H9 (cell line): Measurements from ENCODE around the gene GPC6. TPM values are rescaled to one million over a fixed set of nuclear protein-coding genes. Genes with fewer than 3 reads are reported as not detected.

Experiments used
- DNase-seq: peaks from one replicate; pipeline ENCODE4 v3.0.0-alpha.2; 2017
- H2AFZ ChIP-seq: one replicate; pipeline ENCODE4 v1.6.1; 2013; ENCODE audit warnings: mild to moderate bottlenecking, low read length, control low read depth, moderate library complexity
- H2AK5ac ChIP-seq: 2 replicates; pipeline ENCODE4 v1.6.1; 2013; ENCODE audit warnings: low read length, control low read depth, mixed read lengths; ENCODE audit not compliant: insufficient read length
- H2BK120ac ChIP-seq: one replicate; pipeline ENCODE4 v1.6.1; 2013; ENCODE audit warnings: low read depth, mild to moderate bottlenecking, low read length, control low read depth, inconsistent platforms; ENCODE audit not compliant: poor library complexity, severe bottlenecking
- H2BK12ac ChIP-seq: 2 replicates; pipeline ENCODE4 v1.6.1; 2013; ENCODE audit warnings: low read length, control low read depth, mixed read lengths, low read depth; ENCODE audit not compliant: insufficient read length
- H2BK15ac ChIP-seq: 2 replicates; pipeline ENCODE4 v1.6.1; 2013; ENCODE audit warnings: low read depth, low read length, control low read depth
- H2BK20ac ChIP-seq: one replicate; pipeline ENCODE4 v1.6.1; 2013; ENCODE audit warnings: low read depth, mild to moderate bottlenecking, low read length, control low read depth, inconsistent platforms; ENCODE audit not compliant: poor library complexity, severe bottlenecking
- H2BK5ac ChIP-seq: 2 replicates; pipeline ENCODE4 v1.6.1; 2013; ENCODE audit warnings: low read length, control low read depth, mixed read lengths; ENCODE audit not compliant: insufficient read length
- H3K14ac ChIP-seq: 2 replicates; pipeline ENCODE4 v1.6.1; 2013; ENCODE audit warnings: low read length, control low read depth; ENCODE audit not compliant: insufficient read depth
- H3K18ac ChIP-seq: 2 replicates; pipeline ENCODE4 v1.6.1; 2013; ENCODE audit warnings: low read depth, mild to moderate bottlenecking, mixed read lengths, low read length, control low read depth; ENCODE audit not compliant: insufficient read length
- H3K23ac ChIP-seq: 2 replicates; pipeline ENCODE4 v1.6.1; 2013; ENCODE audit warnings: low read length, control low read depth, mixed read lengths, low read depth; ENCODE audit not compliant: insufficient read length
- H3K23me2 ChIP-seq: 2 replicates; pipeline ENCODE4 v1.6.1; 2013; ENCODE audit warnings: low read depth, mild to moderate bottlenecking, mixed read lengths, low read length, control low read depth; ENCODE audit not compliant: insufficient read length, poor library complexity, severe bottlenecking
- H3K27ac ChIP-seq: 2 replicates; pipeline ENCODE4 v1.5.1; 2013; ENCODE audit warnings: low read length, control low read depth, mixed read lengths, low read depth; ENCODE audit not compliant: insufficient read length
- H3K27me3 ChIP-seq: 2 replicates; pipeline ENCODE4 v1.6.1; 2013; ENCODE audit warnings: low read length, control low read depth, inconsistent platforms; ENCODE audit not compliant: insufficient read depth
- H3K4ac ChIP-seq: 2 replicates; pipeline ENCODE4 v1.6.1; 2013; ENCODE audit warnings: low read depth, mild to moderate bottlenecking, control low read depth, inconsistent platforms, low read length, moderate library complexity
- H3K4me1 ChIP-seq: 2 replicates; pipeline ENCODE4 v1.6.1; 2013; ENCODE audit warnings: low read length, control low read depth, inconsistent platforms; ENCODE audit not compliant: insufficient read depth
- H3K4me2 ChIP-seq: 2 replicates; pipeline ENCODE4 v1.6.1; 2013; ENCODE audit warnings: low read length, control low read depth, mixed read lengths; ENCODE audit not compliant: insufficient read length, insufficient read depth
- H3K56ac ChIP-seq: 2 replicates; pipeline ENCODE4 v1.6.1; 2013; ENCODE audit warnings: low read depth, mild to moderate bottlenecking, mixed read lengths, low read length, control low read depth; ENCODE audit not compliant: insufficient read length
- H3K79me1 ChIP-seq: 2 replicates; pipeline ENCODE4 v1.6.1; 2013; ENCODE audit warnings: low read depth, mild to moderate bottlenecking, moderate library complexity, low read length, control low read depth, inconsistent platforms; ENCODE audit not compliant: insufficient read depth, poor library complexity, severe bottlenecking
- H3K79me2 ChIP-seq: 2 replicates; pipeline ENCODE4 v1.6.1; 2013; ENCODE audit warnings: low read length, control low read depth, inconsistent platforms; ENCODE audit not compliant: insufficient read depth
- H3K9ac ChIP-seq: 2 replicates; pipeline ENCODE4 v1.6.1; 2013; ENCODE audit warnings: low read length, control low read depth, mixed read lengths; ENCODE audit not compliant: insufficient read length; ENCODE audit errors: extremely low read depth
- H3K9me3 ChIP-seq: one replicate; pipeline ENCODE4 v1.6.1; 2013; ENCODE audit warnings: low read depth, low read length, inconsistent platforms; ENCODE audit not compliant: control insufficient read depth
- H3T11ph ChIP-seq: one replicate; pipeline ENCODE4 v1.6.1; 2013; ENCODE audit warnings: mild to moderate bottlenecking, low read length, control low read depth, inconsistent platforms
- H4K20me1 ChIP-seq: one replicate; pipeline ENCODE4 v1.6.1; 2013; ENCODE audit not compliant: control insufficient read depth, insufficient read length, insufficient read depth
- H4K5ac ChIP-seq: 2 replicates; pipeline ENCODE4 v1.6.1; 2013; ENCODE audit warnings: low read depth, mild to moderate bottlenecking, mixed read lengths, low read length, control low read depth; ENCODE audit not compliant: insufficient read length
- H4K8ac ChIP-seq: replicated peaks from 2 replicates; pipeline ENCODE4 v1.6.1; 2013; ENCODE audit warnings: low read length, control low read depth, mixed read lengths, low read depth; ENCODE audit not compliant: insufficient read length
- H4K91ac ChIP-seq: 2 replicates; pipeline ENCODE4 v1.6.1; 2013; ENCODE audit warnings: low read depth, mild to moderate bottlenecking, moderate library complexity, mixed read lengths, low read length, control low read depth; ENCODE audit not compliant: insufficient read length
- H3K27ac Mint-ChIP-seq, 3 experiments: 2 replicates in 2 of 3; 3 replicates in 1 of 3; pipeline ENCODE4 v1.8.0; 2020 to 2021; ENCODE audit warnings: mixed read lengths in 3 of 3, mild to moderate bottlenecking in 1 of 3, moderate library complexity in 1 of 3
- H3K27me3 Mint-ChIP-seq: 2 replicates; pipeline ENCODE4 v1.8.0; 2021; ENCODE audit warnings: low read depth, mild to moderate bottlenecking, moderate library complexity, mixed read lengths
- H3K36me3 Mint-ChIP-seq, 3 experiments: 2 replicates in 2 of 3; 3 replicates in 1 of 3; pipeline ENCODE4 v1.8.0; 2020 to 2021; ENCODE audit warnings: low read depth in 3 of 3, mixed read lengths in 3 of 3; ENCODE audit not compliant: insufficient read depth in 1 of 3
- H3K4me1 Mint-ChIP-seq, 2 experiments: 2 replicates each; pipeline ENCODE4 v1.8.0; 2020; ENCODE audit warnings: mixed read lengths in 2 of 2
- H3K4me3 Mint-ChIP-seq, 2 experiments: 2 replicates in 1 of 2; 3 replicates in 1 of 2; pipeline ENCODE4 v1.8.0; 2020 to 2021; ENCODE audit warnings: mild to moderate bottlenecking in 2 of 2, mixed read lengths in 2 of 2, moderate library complexity in 1 of 2
- H3K9me3 Mint-ChIP-seq, 2 experiments: 2 replicates in 1 of 2; 3 replicates in 1 of 2; pipeline ENCODE4 v1.8.0; 2020; ENCODE audit warnings: mild to moderate bottlenecking in 2 of 2, mixed read lengths in 2 of 2, moderate library complexity in 1 of 2
- WGBS: extraction: QIAGEN DNeasy Blood & Tissue Kit; methylation state at CpG from one replicate; pipeline ENCODE4 v1.1.7; 2013; ENCODE audit warnings: missing lambda C conversion rate, low lambda C conversion rate, mixed read lengths; ENCODE audit not compliant: insufficient read length; ENCODE audit errors: extremely low coverage; 5-methylcytosine and 5-hydroxymethylcytosine counted together
- total RNA-seq: library from RNA; stranded (reverse); gene quantifications from 2 replicates; pipeline ENCODE4 v1.2.1, GENCODE V29; 2021
- TF ChIP-seq, protein P1 (sequence below): fragments of 200-600 bp; sonication (generic); conservative IDR thresholded peaks from 3 replicates; pipeline ENCODE4 v1.8.0; 2021; ENCODE audit warnings: antibody characterized with exemption, mild to moderate bottlenecking

Gene GPC6
- total RNA-seq, 1 experiment from 2014 or later, result 15.6 TPM

DNA sequence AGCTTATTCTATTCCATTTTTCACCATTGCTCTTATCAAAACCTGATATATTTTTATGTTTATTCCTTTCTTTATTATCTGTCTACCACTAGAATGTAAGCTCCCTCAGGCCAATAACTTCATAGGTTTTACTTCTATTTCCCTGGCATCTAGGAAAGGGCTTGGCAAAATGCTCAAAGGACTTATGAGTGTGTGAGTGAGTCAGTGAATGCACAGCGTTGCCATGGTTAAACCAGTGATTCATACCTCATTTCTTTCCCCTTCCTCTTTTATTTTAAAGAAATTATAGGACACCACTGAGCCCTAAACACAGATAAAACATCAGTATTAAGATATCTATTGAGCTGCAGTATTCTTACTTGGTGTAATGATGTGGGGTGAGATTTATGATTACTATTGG, 162.1 kb downstream of the GPC6 start:
- WGBS, result no CpG with 5 or more reads among the region's 1 CpG
- Histone ChIP-seq H2AK5ac (no peak overlapping the region), H2BK20ac (no peak overlapping the region), H3K79me1 (no peaks in the 10 kb centered on the region), H4K5ac (no peak overlapping the region), H3K18ac (no peak overlapping the region), H3K23me2 (no peaks in the 10 kb centered on the region), H3T11ph (no peak overlapping the region), H3K9ac (no peak overlapping the region), H3K4me2 (no peak overlapping the region), H2AFZ (no peak overlapping the region), H3K4me1 (no peaks in the 10 kb centered on the region), H3K23ac (no peak overlapping the region), H4K91ac (no peak overlapping the region), H2BK5ac (no peak overlapping the region), H3K56ac (no peak overlapping the region), H3K79me2 (no peaks in the 10 kb centered on the region; the same call in 1 of the 2 replicates), H4K8ac (no peak overlapping the region), H3K27me3 (no peaks in the 10 kb centered on the region), H3K27ac (no peak overlapping the region), H3K4ac (no peak overlapping the region), H3K14ac (no peak overlapping the region), H2BK15ac (no peak overlapping the region), H2BK12ac (no peak overlapping the region), H4K20me1 (no peaks in the 10 kb centered on the region), H3K9me3 (no peaks in the 10 kb centered on the region), H2BK120ac (no peak overlapping the region)
- H3K27me3 Mint-ChIP-seq, result no peaks in the 10 kb centered on the region
- TF ChIP-seq, protein P1, sequence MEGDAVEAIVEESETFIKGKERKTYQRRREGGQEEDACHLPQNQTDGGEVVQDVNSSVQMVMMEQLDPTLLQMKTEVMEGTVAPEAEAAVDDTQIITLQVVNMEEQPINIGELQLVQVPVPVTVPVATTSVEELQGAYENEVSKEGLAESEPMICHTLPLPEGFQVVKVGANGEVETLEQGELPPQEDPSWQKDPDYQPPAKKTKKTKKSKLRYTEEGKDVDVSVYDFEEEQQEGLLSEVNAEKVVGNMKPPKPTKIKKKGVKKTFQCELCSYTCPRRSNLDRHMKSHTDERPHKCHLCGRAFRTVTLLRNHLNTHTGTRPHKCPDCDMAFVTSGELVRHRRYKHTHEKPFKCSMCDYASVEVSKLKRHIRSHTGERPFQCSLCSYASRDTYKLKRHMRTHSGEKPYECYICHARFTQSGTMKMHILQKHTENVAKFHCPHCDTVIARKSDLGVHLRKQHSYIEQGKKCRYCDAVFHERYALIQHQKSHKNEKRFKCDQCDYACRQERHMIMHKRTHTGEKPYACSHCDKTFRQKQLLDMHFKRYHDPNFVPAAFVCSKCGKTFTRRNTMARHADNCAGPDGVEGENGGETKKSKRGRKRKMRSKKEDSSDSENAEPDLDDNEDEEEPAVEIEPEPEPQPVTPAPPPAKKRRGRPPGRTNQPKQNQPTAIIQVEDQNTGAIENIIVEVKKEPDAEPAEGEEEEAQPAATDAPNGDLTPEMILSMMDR, result no peak
- peaks cover 9 to 18% of the 10 kb centered on the region in 2 experiments for H3K4me1 Mint-ChIP-seq
- no peaks in the 10 kb centered on the region for H3K9me3 Mint-ChIP-seq
- no peak overlapping the region for H3K27ac Mint-ChIP-seq
- no peaks in the 10 kb centered on the region for H3K36me3 Mint-ChIP-seq
- DNase-seq, result no peak
- no peak overlapping the region for H3K4me3 Mint-ChIP-seq
